Bronchial epithelial cell (primary cell): ENCODE data around the gene LMAN1L. TPM values are rescaled to one million over a fixed set of nuclear protein-coding genes. Genes with fewer than 3 reads are reported as not detected.

ENCODE experiments used
- DNase-seq: peaks from one replicate; pipeline ENCODE4 v3.0.0-alpha.2; 2010; ENCODE audit warnings: low read depth
- FAIRE-seq: peaks from 2 replicates; lab custom pipeline; 2011; peaks lifted over from hg19 to GRCh38; lab: Jason Lieb, UNC
- H3K27me3 ChIP-seq: 2 replicates; pipeline ENCODE4 v1.5.1; 2011; ENCODE audit warnings: low read length; ENCODE audit not compliant: control insufficient read depth, insufficient read depth
- H3K36me3 ChIP-seq: 2 replicates; pipeline ENCODE4 v1.5.1; 2011; ENCODE audit warnings: low read length; ENCODE audit not compliant: control insufficient read depth, insufficient read depth
- H3K4me3 ChIP-seq: 2 replicates; pipeline ENCODE4 v1.5.1; 2011; ENCODE audit warnings: mild to moderate bottlenecking, low read depth, low read length, control low read depth
- CTCF ChIP-seq: IDR thresholded peaks from 2 replicates; pipeline ENCODE4 v1.5.1; 2011; ENCODE audit warnings: mild to moderate bottlenecking, moderate library complexity, low read length, control low read depth, inconsistent platforms; ENCODE audit not compliant: insufficient read depth, severe bottlenecking
- total RNA-seq: library from RNA; depleted of rRNA; stranded (reverse); fragments of >200 nt; gene quantifications from 2 replicates; pipeline ENCODE4 v1.2.1, GENCODE V29; 2014

The LMAN1L gene
- total RNA-seq, 1 donor from 2014 or later: under 0.01 TPM

- no peak for DNase-seq
- Histone ChIP-seq H3K4me3 (no peak overlapping the region), H3K36me3 (peaks cover 34% of the 10 kb centered on the region), H3K27me3 (no peaks in the 10 kb centered on the region)
- FAIRE-seq: no peak
- TF ChIP-seq CTCF: no peak
Observed at GRCh38 chr15:74802290-74802689, 10.3 kb upstream of the LMAN1L start.

GRCh38 chr15:74802862-74803447 lies 9.7 kb upstream of the LMAN1L start:
- Histone ChIP-seq H3K4me3 (no peak overlapping the region), H3K36me3 (peaks cover 34% of the 10 kb centered on the region), H3K27me3 (no peaks in the 10 kb centered on the region)
- FAIRE-seq (no peak), DNase-seq (no peak)
- no peak for TF ChIP-seq CTCF

- no peak for FAIRE-seq
- no peak overlapping the region for H3K4me3 ChIP-seq
Observed at GRCh38 chr15:74804935-74805334, 7.7 kb upstream of the LMAN1L start.

GRCh38 chr15:74807282-74807681 lies 5.4 kb upstream of the LMAN1L start:
- no peak for DNase-seq
- H3K4me3 ChIP-seq: no peak overlapping the region
- no peak for TF ChIP-seq CTCF
- FAIRE-seq: no peak
- H3K36me3 ChIP-seq: peaks cover 8% of the 10 kb centered on the region
- no peaks in the 10 kb centered on the region for H3K27me3 ChIP-seq

More at GRCh38 chr15:74804935-74805334, 7.7 kb upstream of the LMAN1L start:
- no peak for TF ChIP-seq CTCF
- Histone ChIP-seq H3K27me3 (no peaks in the 10 kb centered on the region), H3K36me3 (peaks cover 25% of the 10 kb centered on the region)
- no peak for DNase-seq

DNA sequence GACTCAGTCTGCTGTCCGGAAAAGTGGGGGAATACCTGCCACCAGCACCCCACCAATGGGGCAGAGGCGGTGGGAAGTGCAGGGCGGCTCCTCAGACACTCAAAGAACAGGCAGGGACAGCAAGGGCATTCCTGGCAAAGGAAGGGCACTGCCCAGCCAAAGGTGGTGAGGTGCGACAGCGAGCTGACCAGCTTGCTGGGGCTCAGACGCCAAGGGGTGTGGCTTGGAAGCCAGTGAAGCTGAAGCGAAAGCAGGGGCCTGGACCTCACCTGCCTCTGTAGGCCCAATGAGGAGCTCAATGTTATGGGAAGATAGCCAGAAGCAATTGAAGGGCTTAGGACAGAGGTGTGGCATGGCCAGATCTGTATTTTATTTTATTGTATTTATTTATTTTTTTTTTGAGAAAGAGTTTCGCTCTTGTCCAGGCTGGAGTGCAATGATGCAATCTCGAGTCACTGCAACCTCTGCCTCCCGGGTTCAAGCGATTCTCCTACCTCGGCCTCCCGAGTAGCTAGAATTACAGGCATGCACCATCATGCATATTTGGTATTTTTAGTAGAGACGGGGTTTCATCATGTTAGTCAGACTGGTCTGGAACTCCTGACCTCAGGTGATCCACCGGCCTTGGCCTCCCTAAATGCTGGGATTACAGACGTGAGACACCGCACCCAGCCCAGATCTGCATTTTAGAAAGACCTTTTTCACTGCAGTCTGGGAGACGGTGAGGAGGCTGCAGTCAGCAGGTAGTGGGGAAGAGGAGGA lies 4.4 kb upstream of the LMAN1L start:
- Histone ChIP-seq H3K4me3 (no peak overlapping the region), H3K36me3 (peaks cover 4% of the 10 kb centered on the region), H3K27me3 (no peaks in the 10 kb centered on the region)
- TF ChIP-seq CTCF: no peak
- DNase-seq (peak; percentile 61), FAIRE-seq (no peak)

- H3K36me3 ChIP-seq: no peaks in the 10 kb centered on the region
- no peak overlapping the region for H3K4me3 ChIP-seq
- no peak for TF ChIP-seq CTCF
- no peaks in the 10 kb centered on the region for H3K27me3 ChIP-seq
- no peak for DNase-seq
- FAIRE-seq: no peak
Observed at GRCh38 chr15:74808840-74809229, 3.8 kb upstream of the LMAN1L start.
